Common myeloid progenitor, CD34-positive (primary cell): Measurements from ENCODE around the gene TBCA.

ENCODE experiments used
- CTCF ChIA-PET: fragments of 350-600 bp; sonication (Branson Sonifier 250); formaldehyde crosslinking; loops from one replicate; lab custom pipeline; 2021; ENCODE audit warnings: antibody characterized with exemption; lab: Charles Lee
- POLR2A ChIA-PET: fragments of 350-600 bp; sonication (Branson Sonifier 250); formaldehyde crosslinking; loops from one replicate; lab custom pipeline; 2021; ENCODE audit warnings: antibody characterized with exemption; lab: Charles Lee
- DNase-seq, 3 donors: peaks; one replicate each; pipeline versions ENCODE4 v3.0.0 to v3.0.0-alpha.2; 2013
- H3K27ac ChIP-seq, 2 experiments: 1 replicate in 1 of 2; 2 replicates in 1 of 2; pipeline ENCODE4 v1.7.0; 2013; ENCODE audit warnings: inconsistent platforms in 2 of 2, low read length in 2 of 2, mild to moderate bottlenecking in 2 of 2, low read depth in 1 of 2, moderate library complexity in 1 of 2; ENCODE audit not compliant: severe bottlenecking in 2 of 2, insufficient read depth in 1 of 2, poor library complexity in 1 of 2
- H3K27me3 ChIP-seq, 5 experiments: replicated peaks in 2 of 5; 1 replicate in 3 of 5; 2 replicates in 2 of 5; pipeline versions ENCODE4 v1.6.1 to v1.7.0; 2013; ENCODE audit warnings: low read length in 4 of 5, mild to moderate bottlenecking in 2 of 5, moderate library complexity in 2 of 5, inconsistent platforms in 1 of 5; ENCODE audit not compliant: insufficient read depth in 5 of 5, control insufficient read depth in 4 of 5
- H3K36me3 ChIP-seq, 4 experiments: 1 replicate in 2 of 4; 2 replicates in 2 of 4; pipeline versions ENCODE4 v1.6.1 to v1.7.0; 2013; ENCODE audit warnings: low read length in 3 of 4, control low read depth in 1 of 4, mild to moderate bottlenecking in 1 of 4; ENCODE audit not compliant: control insufficient read depth in 4 of 4, insufficient read depth in 4 of 4
- H3K4me1 ChIP-seq, 4 experiments: 1 replicate in 3 of 4; 2 replicates in 1 of 4; pipeline versions ENCODE4 v1.6.1 to v1.7.1; 2013; ENCODE audit warnings: low read length in 3 of 4, mild to moderate bottlenecking in 3 of 4, control low read depth in 1 of 4, inconsistent platforms in 1 of 4, moderate library complexity in 1 of 4; ENCODE audit not compliant: control insufficient read depth in 4 of 4, insufficient read depth in 4 of 4; ENCODE audit errors: control extremely low read depth in 1 of 4
- H3K4me3 ChIP-seq, 7 experiments: 1 replicate in 4 of 7; 2 replicates in 3 of 7; pipeline versions ENCODE4 v1.5.1 to v1.7.0; 2013; ENCODE audit warnings: mild to moderate bottlenecking in 7 of 7, low read length in 6 of 7, moderate library complexity in 6 of 7, inconsistent platforms in 2 of 7, low read depth in 2 of 7, control low read depth in 1 of 7; ENCODE audit not compliant: insufficient read depth in 4 of 7, control insufficient read depth in 1 of 7; ENCODE audit errors: extremely low read depth in 1 of 7
- H3K9me3 ChIP-seq, 5 experiments: 1 replicate in 4 of 5; 2 replicates in 1 of 5; pipeline versions ENCODE4 v1.6.1 to v1.7.1; 2013; ENCODE audit warnings: low read length in 4 of 5, mild to moderate bottlenecking in 2 of 5, inconsistent platforms in 1 of 5, low read depth in 1 of 5, moderate library complexity in 1 of 5; ENCODE audit not compliant: control insufficient read depth in 4 of 5, insufficient read depth in 2 of 5; ENCODE audit errors: control extremely low read depth in 1 of 5
- WGBS: methylation state at CpG from one replicate; pipeline ENCODE4 v1.1.5; 2013; ENCODE audit not compliant: insufficient coverage; 5-methylcytosine and 5-hydroxymethylcytosine counted together

The TBCA gene

GRCh38 chr5:77797136-77797535 lies 21.0 kb upstream of the TBCA start:
- CTCF ChIA-PET = no interaction called here
- no peaks in the 10 kb centered on the region for H3K27me3 ChIP-seq
- WGBS = no CpG with 5 or more reads among the region's 1 CpG
- POLR2A ChIA-PET = no interaction called here
- H3K4me3 ChIP-seq = no peak overlapping the region
- H3K9me3 ChIP-seq = peaks cover 0 to 4% (median 0%) of the 10 kb centered on the region in 5 experiments
- H3K4me1 ChIP-seq = peaks cover 0 to 12% (median 6%) of the 10 kb centered on the region in 4 experiments
- no peak for DNase-seq
- no peak overlapping the region for H3K27ac ChIP-seq
- H3K36me3 ChIP-seq = no peaks in the 10 kb centered on the region

- WGBS = no CpG with 5 or more reads among the region's 3 CpGs
- Histone ChIP-seq H3K27me3 (no peaks in the 10 kb centered on the region), H3K4me3 (no peak overlapping the region), H3K36me3 (no peaks in the 10 kb centered on the region), H3K27ac (no peak overlapping the region), H3K4me1 (peaks cover 0 to 12% (median 6%) of the 10 kb centered on the region in 4 experiments), H3K9me3 (peaks cover 0 to 3% (median 0%) of the 10 kb centered on the region in 5 experiments)
- POLR2A ChIA-PET = no interaction called here
- DNase-seq = no peak
- CTCF ChIA-PET = no interaction called here
These were observed 19.7 kb upstream of the TBCA start for GRCh38 chr5:77795846-77796245.

- DNase-seq = no peak
- Histone ChIP-seq H3K4me3 (no peak overlapping the region), H3K36me3 (no peaks in the 10 kb centered on the region), H3K27ac (no peak overlapping the region), H3K9me3 (peaks cover 0 to 3% (median 0%) of the 10 kb centered on the region in 5 experiments), H3K27me3 (no peaks in the 10 kb centered on the region), H3K4me1 (peaks cover 0 to 12% (median 6%) of the 10 kb centered on the region in 4 experiments)
- ChIA-PET POLR2A (no interaction called here), CTCF (no interaction called here)
- no CpG with 5 or more reads among the region's 2 CpGs for WGBS
These were observed 19.1 kb upstream of the TBCA start for GRCh38 chr5:77795268-77795667.

- Histone ChIP-seq H3K4me3 (no peak overlapping the region), H3K36me3 (no peaks in the 10 kb centered on the region), H3K27ac (no peak overlapping the region), H3K9me3 (peaks cover 0 to 3% (median 0%) of the 10 kb centered on the region in 5 experiments), H3K27me3 (no peaks in the 10 kb centered on the region), H3K4me1 (no peaks in the 10 kb centered on the region)
- whole genome bisulfite sequencing = no CpG with 5 or more reads among the region's 2 CpGs
- no peak for DNase-seq
- CTCF ChIA-PET = no interaction called here
- POLR2A ChIA-PET = no interaction called here
These were observed 15.8 kb upstream of the TBCA start for GRCh38 chr5:77791926-77792325.

GRCh38 chr5:77791356-77791755 lies 15.2 kb upstream of the TBCA start:
- no peak for DNase-seq
- Histone ChIP-seq H3K9me3 (peaks cover 0 to 3% (median 0%) of the 10 kb centered on the region in 5 experiments), H3K4me1 (no peaks in the 10 kb centered on the region), H3K27ac (no peak overlapping the region), H3K36me3 (no peaks in the 10 kb centered on the region), H3K4me3 (no peak overlapping the region), H3K27me3 (no peaks in the 10 kb centered on the region)
- 100% methylated on average over 1 of the region's 2 CpGs for WGBS
- POLR2A ChIA-PET = no interaction called here
- CTCF ChIA-PET = no interaction called here

DNA sequence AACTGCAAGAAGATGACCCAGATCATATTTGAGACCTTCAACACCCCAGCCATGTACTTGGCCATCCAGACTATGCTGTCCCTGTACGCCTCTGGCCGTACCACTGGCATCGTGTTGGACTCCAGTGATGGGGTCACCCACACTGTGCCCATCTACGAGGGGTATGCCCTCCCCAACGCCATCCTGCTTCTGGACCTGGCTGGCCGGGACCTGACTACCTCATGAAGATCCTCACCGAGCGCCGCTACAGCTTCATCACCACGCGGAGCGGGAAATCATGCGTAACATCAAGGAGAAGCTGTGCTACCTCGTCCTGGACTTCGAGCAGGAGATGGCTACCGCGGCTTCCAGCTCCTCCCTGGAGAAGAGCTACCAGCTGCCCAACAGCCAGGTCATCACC lies 9.1 kb upstream of the TBCA start:
- 97% methylated on average over 17 of the region's 17 CpGs for WGBS
- Histone ChIP-seq H3K4me3 (no peak overlapping the region), H3K9me3 (no peaks in the 10 kb centered on the region), H3K36me3 (no peaks in the 10 kb centered on the region), H3K27ac (no peak overlapping the region), H3K27me3 (no peaks in the 10 kb centered on the region), H3K4me1 (no peaks in the 10 kb centered on the region)
- POLR2A ChIA-PET = no interaction called here
- DNase-seq = no peak
- CTCF ChIA-PET = no interaction called here

DNA sequence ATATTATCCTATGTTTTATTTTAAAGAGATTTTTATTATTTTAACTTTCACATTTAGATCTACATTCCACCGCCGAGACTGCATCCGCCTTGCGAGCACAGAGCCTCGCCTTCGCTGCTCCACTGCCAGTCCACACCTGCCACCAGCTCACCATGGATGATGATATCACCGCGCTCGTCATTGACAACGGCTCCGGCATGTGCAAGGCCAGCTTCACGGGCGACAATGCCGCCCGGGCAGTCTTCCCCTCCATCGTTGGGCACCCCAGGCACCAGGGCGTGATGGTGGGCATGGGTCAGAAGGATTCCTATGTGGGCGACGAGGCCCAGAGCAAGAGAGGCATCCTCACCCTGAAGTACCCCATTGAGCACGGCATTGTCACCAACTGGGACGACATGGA lies 8.6 kb upstream of the TBCA start:
- no peak overlapping the region for H3K27ac ChIP-seq
- no peaks in the 10 kb centered on the region for H3K9me3 ChIP-seq
- ChIA-PET CTCF (interaction anchor here (1.1 kb wide), 1 partner anchor 16 kb away, joined by 3 read pairs; no protein-coding TSS in a partner anchor), POLR2A (no interaction called here)
- no peaks in the 10 kb centered on the region for H3K36me3 ChIP-seq
- no peak overlapping the region for H3K4me3 ChIP-seq
- DNase-seq = no peak
- H3K4me1 ChIP-seq = no peaks in the 10 kb centered on the region
- H3K27me3 ChIP-seq = no peaks in the 10 kb centered on the region
- 96% methylated on average over 19 of the region's 21 CpGs for whole genome bisulfite sequencing
